Measurements from ENCODE around the gene RPS25.
A peak's percentile ranks its signal among the peaks of the same experiment; 100 is the strongest.
"Not testable (repeated sequence)": the region's sequence is repeated elsewhere in the genome, so short reads cannot be mapped to it uniquely, and the experiment has no call there.

The RPS25 gene

GRCh38 chr11:119018074-119018938 is at the start of gene RPS25, which contains the start of gene TRAPPC4:
TSS of gene RPS25 (minus strand) at chr11:119018343. CDS start at chr11:119018284, 59 bp downstream.
TSS of gene TRAPPC4 (plus strand) at chr11:119018766. CDS start at chr11:119018796, 30 bp downstream.
- DNase-seq, result peak; percentile 96 to 98

GRCh38 chr11:119067371-119068222 is 49.5 kb upstream of the RPS25 start, which contains the start of gene VPS11:
TSS of gene VPS11 (plus strand) at chr11:119067818. CDS start at chr11:119067824, 6 bp downstream.
- peak; percentile 91 to 94 for DNase-seq

GRCh38 chr11:119065369-119065768 is 47.2 kb upstream of the RPS25 start:
- peak in 1 of 2 experiments; percentile 2 for DNase-seq

DNA sequence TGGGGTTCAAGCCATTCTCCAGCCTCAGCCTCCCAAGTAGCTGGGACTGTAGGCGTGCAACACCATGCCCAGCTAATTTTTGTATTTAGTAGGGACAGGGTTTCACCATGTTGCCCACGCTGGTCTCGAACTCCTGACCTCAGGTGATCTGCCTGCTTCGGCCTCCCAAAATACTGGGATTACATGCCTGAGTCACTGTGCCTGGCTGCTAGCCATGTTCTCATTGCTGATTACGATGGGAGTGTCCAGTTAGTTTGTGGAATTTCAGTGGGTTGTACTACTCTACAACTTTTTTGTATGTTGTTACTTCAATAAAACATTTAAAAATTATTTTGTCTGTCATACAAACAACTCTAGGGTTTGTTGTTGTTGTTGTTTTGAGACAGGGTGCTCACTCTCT is 44.6 kb upstream of the RPS25 start:
- DNase-seq, result no peak

- DNase-seq, result no peak
These were observed 43.1 kb upstream of the RPS25 start for GRCh38 chr11:119061256-119061655.

GRCh38 chr11:119059128-119059527 is 41.0 kb upstream of the RPS25 start:
- not testable (repeated sequence) for DNase-seq

DNA sequence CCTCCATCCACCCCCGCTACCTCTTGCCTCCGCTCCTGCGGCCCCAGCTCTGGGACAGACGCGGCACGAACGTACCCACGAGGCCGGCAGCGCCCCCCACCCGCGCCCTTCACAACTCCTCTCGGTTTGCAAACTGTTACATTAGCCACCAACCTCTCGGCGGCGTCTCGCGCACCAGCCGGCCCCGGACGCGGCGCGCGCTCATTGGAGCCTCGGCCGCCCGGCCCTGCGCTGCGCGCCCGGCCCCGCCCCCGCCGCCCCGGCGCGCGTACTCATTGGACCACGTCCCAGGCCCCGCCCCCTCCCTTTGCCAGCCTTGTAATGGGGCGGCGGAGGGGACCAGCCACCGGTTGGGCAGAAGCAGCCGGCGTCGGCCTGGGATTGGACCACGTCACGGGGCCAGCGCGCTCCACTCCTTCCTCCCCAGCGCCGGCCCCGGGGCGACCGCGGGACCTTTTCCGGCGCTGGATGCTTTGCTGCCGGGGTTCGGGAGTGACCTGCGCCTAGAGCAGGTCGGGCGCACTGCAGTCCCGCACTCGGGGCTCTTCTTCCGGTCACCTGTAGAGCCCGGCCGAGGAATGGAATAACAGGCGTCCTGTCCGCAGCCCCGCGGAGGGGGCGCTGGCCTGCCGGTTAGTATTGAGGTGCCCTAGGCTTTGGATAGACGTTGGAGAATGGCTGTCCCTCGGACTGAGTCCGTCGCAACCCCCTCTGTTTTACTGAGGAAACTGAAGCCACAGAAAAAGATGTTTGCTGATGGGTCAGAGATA is 39.0 kb upstream of the RPS25 start, which contains the start of gene HYOU1:
TSS of gene HYOU1 (minus strand) at position 206 of the 770 bp plus-strand sequence. CDS start 1,045 bp downstream, outside the sequence.
- peak; percentile 97 to 99 for DNase-seq

GRCh38 chr11:119056421-119056999 is 38.4 kb upstream of the RPS25 start:
- DNase-seq, result peak; percentile 61 to 78

GRCh38 chr11:119055901-119056300 is 37.8 kb upstream of the RPS25 start:
- peak in 1 of 2 experiments; percentile 36 for DNase-seq

- DNase-seq, result no peak
These were observed 36.3 kb upstream of the RPS25 start for GRCh38 chr11:119054418-119054817.

- no peak for DNase-seq
These were observed 34.1 kb upstream of the RPS25 start for GRCh38 chr11:119052163-119052814.

GRCh38 chr11:119051440-119052162 is 33.5 kb upstream of the RPS25 start:
- DNase-seq, result no peak

DNA sequence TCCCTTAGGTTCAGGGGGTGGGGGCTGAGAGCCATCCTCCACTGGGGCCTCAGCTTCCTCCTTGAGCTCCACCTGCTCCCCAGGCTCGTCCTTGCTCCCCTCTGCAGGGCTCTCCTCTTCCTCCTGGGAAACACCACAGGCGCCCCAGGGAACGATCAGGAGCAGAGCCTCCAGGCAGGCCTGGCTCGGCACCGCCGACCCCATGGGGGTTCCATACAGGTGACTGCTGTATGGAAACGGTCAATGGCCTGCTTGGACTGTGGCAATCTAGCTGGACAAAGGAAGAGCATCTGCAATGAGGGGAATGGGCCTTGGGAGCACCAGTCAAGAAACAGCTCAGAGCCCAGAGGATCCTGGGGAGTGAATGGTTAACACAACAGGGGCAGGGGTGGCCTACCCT is 30.9 kb upstream of the RPS25 start:
- no peak for DNase-seq

DNA sequence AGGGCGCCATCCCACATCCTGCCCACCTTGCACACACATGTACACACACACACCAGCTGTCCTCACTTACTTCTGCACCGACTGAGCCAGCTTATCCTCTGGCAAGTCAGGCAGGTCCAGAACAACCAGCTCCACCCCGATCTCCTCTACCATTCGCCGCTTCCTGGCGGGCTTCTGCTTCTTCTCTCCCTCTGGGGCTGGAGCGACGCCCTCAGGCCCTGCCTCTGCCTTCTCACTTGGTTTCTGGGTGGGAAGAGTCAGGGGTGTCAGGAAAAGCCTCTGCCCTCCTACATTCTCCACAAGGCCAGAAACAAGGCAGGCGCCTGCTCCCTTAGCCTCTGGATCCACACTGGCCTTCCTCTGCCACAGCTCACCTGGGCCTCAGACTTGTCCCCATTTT is 30.5 kb upstream of the RPS25 start:
- DNase-seq, result no peak

DNA sequence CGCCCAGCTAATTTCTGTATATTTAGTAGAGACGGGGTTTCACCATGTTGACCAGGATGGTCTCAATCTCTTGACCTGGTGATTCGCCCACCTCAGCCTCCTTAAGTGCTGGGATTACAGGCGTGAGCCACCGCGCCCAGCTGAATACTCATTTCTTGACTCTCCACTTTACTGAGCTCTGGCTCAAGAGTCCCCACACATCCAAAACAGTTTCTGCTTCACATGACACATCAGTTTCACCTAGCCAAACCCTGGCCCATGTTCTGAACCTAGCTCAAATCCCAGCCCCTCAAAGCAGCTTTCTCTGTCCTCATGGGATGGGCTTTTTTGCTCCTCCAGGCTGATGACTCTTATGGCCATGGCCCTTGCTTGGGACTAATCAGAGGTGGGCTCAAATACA is 29.1 kb upstream of the RPS25 start:
- DNase-seq, result no peak

DNA sequence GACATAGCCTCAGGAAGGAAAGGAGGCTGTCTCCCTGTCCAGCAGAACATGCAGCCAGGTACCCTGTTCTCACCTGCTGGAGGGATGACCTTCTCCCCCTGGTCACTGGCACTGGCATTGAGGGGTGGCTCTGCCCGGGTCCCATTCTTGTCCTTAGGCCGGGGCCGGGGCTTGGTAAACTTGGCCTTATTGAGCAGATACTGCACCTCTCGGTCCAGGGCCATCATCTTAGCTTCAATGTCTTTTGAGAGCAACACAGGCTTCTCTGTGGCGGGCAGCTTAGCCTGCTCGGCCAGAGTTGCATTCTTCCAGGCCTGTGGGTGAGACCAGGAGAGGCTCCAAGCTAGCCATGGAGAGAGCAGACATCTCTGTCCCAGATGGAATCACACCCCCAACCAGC is 28.3 kb upstream of the RPS25 start:
- no peak for DNase-seq

- DNase-seq, result no peak
These were observed 26.6 kb upstream of the RPS25 start for GRCh38 chr11:119044708-119045107.

- DNase-seq, result no peak
These were observed 24.8 kb upstream of the RPS25 start for GRCh38 chr11:119042927-119043326.

GRCh38 chr11:119041821-119042514 is 23.8 kb upstream of the RPS25 start:
- no peak for DNase-seq

DNA sequence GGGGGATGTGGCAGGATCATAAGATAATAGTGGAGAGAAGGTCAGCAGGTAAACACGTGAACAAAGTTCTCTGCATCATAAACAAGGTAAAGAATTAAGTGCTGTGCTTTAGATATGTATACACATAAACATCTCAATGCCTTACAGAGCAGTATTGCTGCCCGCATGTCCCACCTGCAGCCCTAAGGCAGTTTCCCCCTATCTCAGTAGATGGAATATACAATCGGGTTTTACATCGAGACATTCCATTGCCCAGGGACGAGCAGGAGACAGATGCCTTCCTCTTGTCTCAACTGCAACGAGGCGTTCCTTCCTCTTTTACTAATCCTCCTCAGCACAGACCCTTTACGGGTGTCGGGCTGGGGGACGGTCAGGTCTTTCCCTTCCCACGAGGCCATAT is 21.3 kb upstream of the RPS25 start:
- DNase-seq, result not testable (repeated sequence)
